HepG2 (cell line): Measurements from ENCODE around the gene P4HA1. TPM values are rescaled to one million over a fixed set of nuclear protein-coding genes. Genes with fewer than 3 reads are reported as not detected.
A peak's percentile ranks its signal among the peaks of the same experiment; 100 is the strongest.

Source experiments
- MATR3 ChIP-seq: sonication (generic); formaldehyde crosslinking; IDR thresholded peaks from 2 replicates; pipeline ENCODE4 v1.4.0; 2020; ENCODE audit warnings: missing genetic modification reagents
- RBAK ChIP-seq: sonication (generic); formaldehyde crosslinking; IDR thresholded peaks from 2 replicates; pipeline ENCODE4 v1.5.1; 2020; ENCODE audit warnings: mild to moderate bottlenecking, missing genetic modification reagents
- RELA ChIP-seq: sonication (generic); formaldehyde crosslinking; IDR thresholded peaks from 2 replicates; pipeline ENCODE4 v1.4.0; 2020; ENCODE audit warnings: missing genetic modification reagents
- SOX6 ChIP-seq, 2 experiments: fragments of 450-650 bp in 1 of 2; sonication (generic) in 1 of 2; formaldehyde crosslinking in 1 of 2; IDR thresholded peaks; 2 replicates each; pipeline versions ENCODE4 v1.4.0 to v1.6.1; 2017 to 2020; ENCODE audit warnings: antibody characterized with exemption in 1 of 2, mild to moderate bottlenecking in 1 of 2, missing genetic modification reagents in 1 of 2
- SRSF1 ChIP-seq: fragments of 200-400 bp; formaldehyde crosslinking; optimal IDR thresholded peaks from 2 replicates; pipeline ENCODE3; 2017; ENCODE audit warnings: mild to moderate bottlenecking, low read depth, low read length, moderate library complexity
- TP53 ChIP-seq: sonication (generic); formaldehyde crosslinking; conservative IDR thresholded peaks from 2 replicates; pipeline ENCODE4 v1.4.0; 2020; ENCODE audit warnings: missing genetic modification reagents
- ZBTB1 ChIP-seq: sonication (generic); formaldehyde crosslinking; IDR thresholded peaks from 2 replicates; pipeline ENCODE4 v1.4.0; 2020; ENCODE audit warnings: missing genetic modification reagents, borderline replicate concordance
- ZNF207 ChIP-seq: fragments of 450-650 bp; IDR thresholded peaks from 2 replicates; pipeline ENCODE4 v1.6.1; 2016; ENCODE audit warnings: antibody characterized with exemption, borderline replicate concordance
- ZNF30 ChIP-seq: sonication (generic); formaldehyde crosslinking; IDR thresholded peaks from 2 replicates; pipeline ENCODE4 v1.5.0; 2020; ENCODE audit warnings: mild to moderate bottlenecking, missing genetic modification reagents
- ZNF709 ChIP-seq: sonication (generic); formaldehyde crosslinking; IDR thresholded peaks from 2 replicates; pipeline ENCODE4 v1.5.0; 2020; ENCODE audit warnings: mild to moderate bottlenecking, missing genetic modification reagents
- ZNF768 ChIP-seq: sonication (generic); formaldehyde crosslinking; IDR thresholded peaks from 2 replicates; pipeline ENCODE4 v1.4.0; 2020; ENCODE audit warnings: missing genetic modification reagents
- ZNF839 ChIP-seq: sonication (generic); formaldehyde crosslinking; IDR thresholded peaks from 2 replicates; pipeline ENCODE4 v1.4.0; 2020; ENCODE audit warnings: missing genetic modification reagents, mild to moderate bottlenecking, borderline replicate concordance
- polyA plus RNA-seq, 8 experiments: library from polyadenylated mRNA; depleted of rRNA in 3 of 8; stranded (reverse) in 7 of 8; unstranded in 1 of 8; fragments of >200 nt; fragmentation: Illumina TruSeq in 4 of 8; extraction: Trizol in 4 of 8; gene quantifications; 2 replicates each; pipeline versions ENCODE4 v1.2.1 to v1.2.3, GENCODE V29; 2011 to 2016; ENCODE audit warnings: low read depth in 4 of 8, missing spikeins in 1 of 8, mixed read lengths in 1 of 8; ENCODE audit not compliant: insufficient read depth in 1 of 8
- total RNA-seq, 5 experiments: library from RNA; depleted of rRNA; stranded (reverse); fragments of >200 nt; fragmentation: Illumina TruSeq; extraction: Trizol; gene quantifications; 2 replicates each; pipeline ENCODE4 v1.2.3, GENCODE V29; 2016; ENCODE audit warnings: low read depth in 1 of 5
- TF ChIP-seq, protein P1 (sequence below): sonication (generic); formaldehyde crosslinking; IDR thresholded peaks from 2 replicates; pipeline ENCODE4 v1.4.0; 2020; ENCODE audit warnings: missing genetic modification reagents, mild to moderate bottlenecking, borderline replicate concordance
- TF ChIP-seq, protein P2 (sequence below): sonication (generic); formaldehyde crosslinking; IDR thresholded peaks from 2 replicates; pipeline ENCODE4 v1.8.1; 2023; ENCODE audit warnings: mild to moderate bottlenecking, inconsistent platforms, moderate library complexity, missing genetic modification reagents, borderline replicate concordance
- TF ChIP-seq, protein P3 (sequence below): IDR thresholded peaks from 2 replicates; pipeline ENCODE4 v1.6.1; 2012; ENCODE audit warnings: inconsistent platforms
- TF ChIP-seq, protein P4 (sequence below): sonication (generic); formaldehyde crosslinking; IDR thresholded peaks from 2 replicates; pipeline ENCODE4 v1.4.0; 2020; ENCODE audit warnings: missing genetic modification reagents, borderline replicate concordance
- TF ChIP-seq, protein P5 (sequence below): sonication (generic); formaldehyde crosslinking; IDR thresholded peaks from 2 replicates; pipeline ENCODE4 v1.4.0; 2020; ENCODE audit warnings: missing genetic modification reagents

Gene P4HA1
- total and polyA plus RNA-seq, 2 of the 13 experiments (the other 11 are each of a cell fraction or from before 2014, with no cell fraction given): 63.1 to 196 TPM

DNA sequence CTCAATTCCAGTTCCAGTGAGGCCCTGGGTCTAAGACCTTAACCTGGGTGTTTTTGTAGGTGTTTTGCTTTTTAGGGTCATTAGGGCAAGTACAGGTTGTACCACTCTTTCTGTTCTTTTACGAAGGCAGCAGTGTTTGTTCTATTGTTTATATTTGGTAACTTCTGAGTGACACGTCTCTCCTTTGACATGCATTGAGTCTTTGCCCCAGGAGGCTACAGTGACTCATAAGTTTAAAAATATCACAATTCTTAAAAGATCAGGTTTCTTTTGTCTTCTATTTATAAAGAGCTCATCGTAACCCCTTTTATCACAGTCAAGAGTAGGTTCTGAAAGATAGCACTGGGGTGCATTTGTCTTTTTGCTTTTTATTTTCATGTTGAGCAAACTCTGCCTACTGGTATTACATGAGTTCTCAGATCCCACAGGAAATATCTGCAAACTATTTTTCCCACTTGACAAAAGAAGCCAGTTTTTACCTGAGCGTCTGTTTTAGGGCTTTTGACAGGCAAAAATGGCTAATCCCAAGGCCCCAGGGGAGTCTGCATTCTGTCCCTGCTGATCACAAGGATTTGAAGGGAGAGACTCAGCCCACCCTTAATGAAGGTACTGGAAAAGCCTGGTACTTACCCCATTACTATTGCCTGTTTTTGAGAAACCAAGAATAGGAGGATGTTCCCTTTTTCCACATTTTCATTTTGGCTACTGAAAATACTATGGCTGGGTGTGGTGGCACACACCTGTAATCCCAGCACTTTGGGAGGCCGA, 21.5 kb upstream of the P4HA1 start (continued):
- TF ChIP-seq, protein P1, sequence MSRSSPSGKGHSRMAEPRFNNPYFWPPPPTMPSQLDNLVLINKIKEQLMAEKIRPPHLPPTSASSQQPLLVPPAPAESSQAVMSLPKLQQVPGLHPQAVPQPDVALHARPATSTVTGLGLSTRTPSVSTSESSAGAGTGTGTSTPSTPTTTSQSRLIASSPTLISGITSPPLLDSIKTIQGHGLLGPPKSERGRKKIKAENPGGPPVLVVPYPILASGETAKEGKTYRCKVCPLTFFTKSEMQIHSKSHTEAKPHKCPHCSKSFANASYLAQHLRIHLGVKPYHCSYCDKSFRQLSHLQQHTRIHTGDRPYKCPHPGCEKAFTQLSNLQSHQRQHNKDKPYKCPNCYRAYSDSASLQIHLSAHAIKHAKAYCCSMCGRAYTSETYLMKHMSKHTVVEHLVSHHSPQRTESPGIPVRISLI (CRISPR knock-in tag): no peak
- no peak for TF ChIP-seq ZNF709 (CRISPR knock-in tag)
- no peak for TF ChIP-seq ZBTB1 (CRISPR knock-in tag)
- TF ChIP-seq, protein P2, sequence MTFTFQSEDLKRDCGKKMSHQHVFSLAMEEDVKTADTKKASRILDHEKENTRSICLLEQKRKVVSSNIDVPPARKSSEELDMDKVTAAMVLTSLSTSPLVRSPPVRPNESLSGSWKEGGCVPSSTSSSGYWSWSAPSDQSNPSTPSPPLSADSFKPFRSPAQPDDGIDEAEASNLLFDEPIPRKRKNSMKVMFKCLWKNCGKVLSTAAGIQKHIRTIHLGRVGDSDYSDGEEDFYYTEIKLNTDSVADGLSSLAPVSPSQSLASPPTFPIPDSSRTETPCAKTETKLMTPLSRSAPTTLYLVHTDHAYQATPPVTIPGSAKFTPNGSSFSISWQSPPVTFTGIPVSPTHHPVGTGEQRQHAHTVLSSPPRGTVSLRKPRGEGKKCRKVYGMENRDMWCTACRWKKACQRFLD: no peak
- TF ChIP-seq ZNF839: no peak
- TF ChIP-seq SOX6 (IDR thresholded peaks at IDR 0.05): no peak
- peak; percentile 82 for TF ChIP-seq SOX6 (CRISPR knock-in tag; IDR thresholded peaks at IDR 0.05)
- no peak for TF ChIP-seq ZNF207
- TF ChIP-seq ZNF30: no peak
- no peak for TF ChIP-seq ZNF768 (CRISPR knock-in tag)
- no peak for TF ChIP-seq MATR3
- TF ChIP-seq, protein P3, sequence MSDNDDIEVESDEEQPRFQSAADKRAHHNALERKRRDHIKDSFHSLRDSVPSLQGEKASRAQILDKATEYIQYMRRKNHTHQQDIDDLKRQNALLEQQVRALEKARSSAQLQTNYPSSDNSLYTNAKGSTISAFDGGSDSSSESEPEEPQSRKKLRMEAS: no peak
- TF ChIP-seq SRSF1: no peak
- TF ChIP-seq TP53 (CRISPR knock-in tag): no peak
- no peak for TF ChIP-seq RELA (CRISPR knock-in tag)
- TF ChIP-seq, protein P4, sequence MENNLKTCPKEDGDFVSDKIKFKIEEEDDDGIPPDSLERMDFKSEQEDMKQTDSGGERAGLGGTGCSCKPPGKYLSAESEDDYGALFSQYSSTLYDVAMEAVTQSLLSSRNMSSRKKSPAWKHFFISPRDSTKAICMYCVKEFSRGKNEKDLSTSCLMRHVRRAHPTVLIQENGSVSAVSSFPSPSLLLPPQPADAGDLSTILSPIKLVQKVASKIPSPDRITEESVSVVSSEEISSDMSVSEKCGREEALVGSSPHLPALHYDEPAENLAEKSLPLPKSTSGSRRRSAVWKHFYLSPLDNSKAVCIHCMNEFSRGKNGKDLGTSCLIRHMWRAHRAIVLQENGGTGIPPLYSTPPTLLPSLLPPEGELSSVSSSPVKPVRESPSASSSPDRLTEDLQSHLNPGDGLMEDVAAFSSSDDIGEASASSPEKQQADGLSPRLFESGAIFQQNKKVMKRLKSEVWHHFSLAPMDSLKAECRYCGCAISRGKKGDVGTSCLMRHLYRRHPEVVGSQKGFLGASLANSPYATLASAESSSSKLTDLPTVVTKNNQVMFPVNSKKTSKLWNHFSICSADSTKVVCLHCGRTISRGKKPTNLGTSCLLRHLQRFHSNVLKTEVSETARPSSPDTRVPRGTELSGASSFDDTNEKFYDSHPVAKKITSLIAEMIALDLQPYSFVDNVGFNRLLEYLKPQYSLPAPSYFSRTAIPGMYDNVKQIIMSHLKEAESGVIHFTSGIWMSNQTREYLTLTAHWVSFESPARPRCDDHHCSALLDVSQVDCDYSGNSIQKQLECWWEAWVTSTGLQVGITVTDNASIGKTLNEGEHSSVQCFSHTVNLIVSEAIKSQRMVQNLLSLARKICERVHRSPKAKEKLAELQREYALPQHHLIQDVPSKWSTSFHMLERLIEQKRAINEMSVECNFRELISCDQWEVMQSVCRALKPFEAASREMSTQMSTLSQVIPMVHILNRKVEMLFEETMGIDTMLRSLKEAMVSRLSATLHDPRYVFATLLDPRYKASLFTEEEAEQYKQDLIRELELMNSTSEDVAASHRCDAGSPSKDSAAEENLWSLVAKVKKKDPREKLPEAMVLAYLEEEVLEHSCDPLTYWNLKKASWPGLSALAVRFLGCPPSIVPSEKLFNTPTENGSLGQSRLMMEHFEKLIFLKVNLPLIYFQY: no peak; the same call in 1 of the 2 replicates
- no peak for TF ChIP-seq RBAK (CRISPR knock-in tag)
- TF ChIP-seq, protein P5, sequence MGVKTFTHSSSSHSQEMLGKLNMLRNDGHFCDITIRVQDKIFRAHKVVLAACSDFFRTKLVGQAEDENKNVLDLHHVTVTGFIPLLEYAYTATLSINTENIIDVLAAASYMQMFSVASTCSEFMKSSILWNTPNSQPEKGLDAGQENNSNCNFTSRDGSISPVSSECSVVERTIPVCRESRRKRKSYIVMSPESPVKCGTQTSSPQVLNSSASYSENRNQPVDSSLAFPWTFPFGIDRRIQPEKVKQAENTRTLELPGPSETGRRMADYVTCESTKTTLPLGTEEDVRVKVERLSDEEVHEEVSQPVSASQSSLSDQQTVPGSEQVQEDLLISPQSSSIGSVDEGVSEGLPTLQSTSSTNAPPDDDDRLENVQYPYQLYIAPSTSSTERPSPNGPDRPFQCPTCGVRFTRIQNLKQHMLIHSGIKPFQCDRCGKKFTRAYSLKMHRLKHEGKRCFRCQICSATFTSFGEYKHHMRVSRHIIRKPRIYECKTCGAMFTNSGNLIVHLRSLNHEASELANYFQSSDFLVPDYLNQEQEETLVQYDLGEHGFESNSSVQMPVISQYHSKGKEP (CRISPR knock-in tag): no peak
